HepG2 (cell line): Measurements from ENCODE around the gene KLKB1. TPM values are rescaled to one million over a fixed set of nuclear protein-coding genes. Genes with fewer than 3 reads are reported as not detected.

Experiments
- CREB1 ChIP-seq, 2 experiments: fragments of 450-650 bp in 1 of 2; IDR thresholded peaks; 2 replicates each; pipeline ENCODE4 v1.6.1; 2016 to 2017; ENCODE audit warnings: control low read depth in 1 of 2, mild to moderate bottlenecking in 1 of 2, missing compliant biosample characterization in 1 of 2, missing genetic modification characterization in 1 of 2
- FOXA1 ChIP-seq, 2 experiments: fragments of 450-650 bp in 1 of 2; sonication (generic) in 1 of 2; formaldehyde crosslinking in 1 of 2; IDR thresholded peaks; 2 replicates each; pipeline versions ENCODE4 v1.4.0 to v1.6.1; 2016 to 2020; ENCODE audit warnings: missing genetic modification reagents in 1 of 2
- HNF4G ChIP-seq, 2 experiments: sonication (generic) in 1 of 2; formaldehyde crosslinking in 1 of 2; IDR thresholded peaks; 2 replicates each; pipeline versions ENCODE4 v1.4.0 to v1.6.1; 2011 to 2020; ENCODE audit warnings: borderline replicate concordance in 2 of 2, low read depth in 2 of 2, mild to moderate bottlenecking in 2 of 2, low read length in 1 of 2, missing genetic modification reagents in 1 of 2, moderate library complexity in 1 of 2
- KLF11 ChIP-seq: IDR thresholded peaks from 2 replicates; pipeline ENCODE4 v1.6.1; 2016; ENCODE audit warnings: missing compliant biosample characterization
- KLF9 ChIP-seq: IDR thresholded peaks from 2 replicates; pipeline ENCODE4 v1.6.1; 2016; ENCODE audit warnings: low read depth
- NFE2L2 ChIP-seq: fragments of 150-350 bp; IDR thresholded peaks from 2 replicates; pipeline ENCODE4 v1.6.1; 2014; ENCODE audit warnings: low read length
- NFYB ChIP-seq: sonication (generic); formaldehyde crosslinking; IDR thresholded peaks from 2 replicates; pipeline ENCODE4 v1.4.0; 2020; ENCODE audit warnings: missing genetic modification reagents
- NR3C1 ChIP-seq: sonication (generic); formaldehyde crosslinking; IDR thresholded peaks from 2 replicates; pipeline ENCODE4 v1.4.0; 2020; ENCODE audit warnings: missing genetic modification reagents
- POGZ ChIP-seq: sonication (generic); formaldehyde crosslinking; IDR thresholded peaks from 2 replicates; pipeline ENCODE4 v1.4.0; 2020; ENCODE audit warnings: mild to moderate bottlenecking, missing genetic modification reagents
- RARA ChIP-seq: IDR thresholded peaks from 2 replicates; pipeline ENCODE4 v1.6.1; 2016; ENCODE audit warnings: missing genetic modification reagents, missing compliant biosample characterization
- YEATS4 ChIP-seq: sonication (generic); formaldehyde crosslinking; IDR thresholded peaks from 2 replicates; pipeline ENCODE4 v1.4.0; 2020; ENCODE audit warnings: missing genetic modification reagents, borderline replicate concordance
- ZNF124 ChIP-seq: sonication (generic); formaldehyde crosslinking; IDR thresholded peaks from 2 replicates; pipeline ENCODE4 v1.4.0; 2020; ENCODE audit warnings: missing genetic modification reagents
- ZNF557 ChIP-seq: sonication (generic); formaldehyde crosslinking; IDR thresholded peaks from 2 replicates; pipeline ENCODE4 v1.4.0; 2020; ENCODE audit warnings: missing genetic modification reagents
- ZNF619 ChIP-seq: sonication (generic); formaldehyde crosslinking; IDR thresholded peaks from 2 replicates; pipeline ENCODE4 v1.4.0; 2020; ENCODE audit warnings: mild to moderate bottlenecking, missing genetic modification reagents
- ZNF652 ChIP-seq: IDR thresholded peaks from 2 replicates; pipeline ENCODE4 v1.6.1; 2016; ENCODE audit warnings: low read depth, borderline replicate concordance
- ZNF775 ChIP-seq: sonication (generic); formaldehyde crosslinking; IDR thresholded peaks from 2 replicates; pipeline ENCODE4 v1.4.0; 2020; ENCODE audit warnings: missing genetic modification reagents, mild to moderate bottlenecking, moderate library complexity, borderline replicate concordance
- ZNF782 ChIP-seq: sonication (generic); formaldehyde crosslinking; IDR thresholded peaks from 2 replicates; pipeline ENCODE4 v1.4.0; 2020; ENCODE audit warnings: missing genetic modification reagents, mild to moderate bottlenecking, borderline replicate concordance
- polyA plus RNA-seq, 8 experiments: library from polyadenylated mRNA; depleted of rRNA in 3 of 8; stranded (reverse) in 7 of 8; unstranded in 1 of 8; fragments of >200 nt; fragmentation: Illumina TruSeq in 4 of 8; extraction: Trizol in 4 of 8; gene quantifications; 2 replicates each; pipeline versions ENCODE4 v1.2.1 to v1.2.3, GENCODE V29; 2011 to 2016; ENCODE audit warnings: low read depth in 4 of 8, missing spikeins in 1 of 8, mixed read lengths in 1 of 8; ENCODE audit not compliant: insufficient read depth in 1 of 8
- total RNA-seq, 5 experiments: library from RNA; depleted of rRNA; stranded (reverse); fragments of >200 nt; fragmentation: Illumina TruSeq; extraction: Trizol; gene quantifications; 2 replicates each; pipeline ENCODE4 v1.2.3, GENCODE V29; 2016; ENCODE audit warnings: low read depth in 1 of 5
- TF ChIP-seq, protein P1 (sequence below): sonication (generic); formaldehyde crosslinking; IDR thresholded peaks from 2 replicates; pipeline ENCODE4 v1.4.0; 2020; ENCODE audit warnings: missing genetic modification reagents
- TF ChIP-seq, protein P2 (sequence below): sonication (generic); formaldehyde crosslinking; conservative IDR thresholded peaks from 2 replicates; pipeline ENCODE4 v1.4.0; 2020; ENCODE audit warnings: mild to moderate bottlenecking, missing genetic modification reagents, moderate library complexity
- TF ChIP-seq, protein P3 (sequence below): IDR thresholded peaks from 2 replicates; pipeline ENCODE4 v1.6.1; 2012; ENCODE audit warnings: inconsistent platforms
- TF ChIP-seq, protein P4 (sequence below): sonication (generic); formaldehyde crosslinking; IDR thresholded peaks from 2 replicates; pipeline ENCODE4 v1.9.0; 2021; ENCODE audit warnings: missing genetic modification reagents, borderline replicate concordance

The KLKB1 gene
- total and polyA plus RNA-seq, 2 of the 13 experiments (the other 11 are each of a cell fraction or from before 2014, with no cell fraction given) = 0.26 to 0.49 TPM

DNA sequence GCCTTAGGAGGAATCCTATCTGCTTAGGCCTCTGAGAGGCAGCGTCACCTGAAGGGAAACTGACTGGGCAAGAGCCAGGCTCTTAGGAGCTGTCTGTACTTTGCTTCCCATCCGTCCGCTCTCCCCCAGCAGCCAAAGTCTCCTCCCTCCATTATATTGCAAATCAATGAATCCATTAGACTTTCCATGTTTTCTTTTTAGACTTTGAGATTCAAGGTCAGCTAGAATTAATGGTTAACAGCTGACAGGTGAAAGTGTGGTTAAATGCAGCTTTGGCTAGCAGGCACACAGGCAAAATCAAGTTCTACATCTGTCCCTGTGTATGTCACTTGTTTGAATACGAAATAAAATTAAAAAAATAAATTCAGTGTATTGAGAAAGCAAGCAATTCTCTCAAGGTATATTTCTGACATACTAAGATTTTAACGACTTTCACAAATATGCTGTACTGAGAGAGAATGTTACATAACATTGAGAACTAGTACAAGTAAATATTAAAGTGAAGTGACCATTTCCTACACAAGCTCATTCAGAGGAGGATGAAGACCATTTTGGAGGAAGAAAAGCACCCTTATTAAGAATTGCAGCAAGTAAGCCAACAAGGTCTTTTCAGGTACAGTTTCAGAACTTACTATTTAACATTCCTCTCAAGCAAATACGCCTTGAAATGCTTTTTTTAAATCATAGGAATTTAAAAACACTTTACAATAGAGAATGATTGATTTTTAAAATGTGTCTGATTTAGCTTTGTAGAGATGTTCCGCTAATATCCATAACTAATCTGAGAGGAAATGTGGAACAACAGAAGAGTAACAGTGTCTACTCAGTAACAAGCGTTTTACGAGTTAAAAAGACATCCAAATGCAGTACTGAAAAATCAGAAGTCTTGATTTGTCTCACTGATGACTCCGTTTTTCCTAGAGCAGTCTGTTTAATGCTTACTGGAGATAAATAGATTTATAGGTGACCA lies 38.7 kb downstream of the KLKB1 start, which contains the start of gene F11 (continued):
- TF ChIP-seq ZNF124 (CRISPR knock-in tag) = peak; percentile 52; the same call in 1 of the 2 replicates
- TF ChIP-seq ZNF782 = no peak
- TF ChIP-seq, protein P1, sequence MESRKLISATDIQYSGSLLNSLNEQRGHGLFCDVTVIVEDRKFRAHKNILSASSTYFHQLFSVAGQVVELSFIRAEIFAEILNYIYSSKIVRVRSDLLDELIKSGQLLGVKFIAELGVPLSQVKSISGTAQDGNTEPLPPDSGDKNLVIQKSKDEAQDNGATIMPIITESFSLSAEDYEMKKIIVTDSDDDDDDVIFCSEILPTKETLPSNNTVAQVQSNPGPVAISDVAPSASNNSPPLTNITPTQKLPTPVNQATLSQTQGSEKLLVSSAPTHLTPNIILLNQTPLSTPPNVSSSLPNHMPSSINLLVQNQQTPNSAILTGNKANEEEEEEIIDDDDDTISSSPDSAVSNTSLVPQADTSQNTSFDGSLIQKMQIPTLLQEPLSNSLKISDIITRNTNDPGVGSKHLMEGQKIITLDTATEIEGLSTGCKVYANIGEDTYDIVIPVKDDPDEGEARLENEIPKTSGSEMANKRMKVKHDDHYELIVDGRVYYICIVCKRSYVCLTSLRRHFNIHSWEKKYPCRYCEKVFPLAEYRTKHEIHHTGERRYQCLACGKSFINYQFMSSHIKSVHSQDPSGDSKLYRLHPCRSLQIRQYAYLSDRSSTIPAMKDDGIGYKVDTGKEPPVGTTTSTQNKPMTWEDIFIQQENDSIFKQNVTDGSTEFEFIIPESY = no peak
- TF ChIP-seq, protein P2, sequence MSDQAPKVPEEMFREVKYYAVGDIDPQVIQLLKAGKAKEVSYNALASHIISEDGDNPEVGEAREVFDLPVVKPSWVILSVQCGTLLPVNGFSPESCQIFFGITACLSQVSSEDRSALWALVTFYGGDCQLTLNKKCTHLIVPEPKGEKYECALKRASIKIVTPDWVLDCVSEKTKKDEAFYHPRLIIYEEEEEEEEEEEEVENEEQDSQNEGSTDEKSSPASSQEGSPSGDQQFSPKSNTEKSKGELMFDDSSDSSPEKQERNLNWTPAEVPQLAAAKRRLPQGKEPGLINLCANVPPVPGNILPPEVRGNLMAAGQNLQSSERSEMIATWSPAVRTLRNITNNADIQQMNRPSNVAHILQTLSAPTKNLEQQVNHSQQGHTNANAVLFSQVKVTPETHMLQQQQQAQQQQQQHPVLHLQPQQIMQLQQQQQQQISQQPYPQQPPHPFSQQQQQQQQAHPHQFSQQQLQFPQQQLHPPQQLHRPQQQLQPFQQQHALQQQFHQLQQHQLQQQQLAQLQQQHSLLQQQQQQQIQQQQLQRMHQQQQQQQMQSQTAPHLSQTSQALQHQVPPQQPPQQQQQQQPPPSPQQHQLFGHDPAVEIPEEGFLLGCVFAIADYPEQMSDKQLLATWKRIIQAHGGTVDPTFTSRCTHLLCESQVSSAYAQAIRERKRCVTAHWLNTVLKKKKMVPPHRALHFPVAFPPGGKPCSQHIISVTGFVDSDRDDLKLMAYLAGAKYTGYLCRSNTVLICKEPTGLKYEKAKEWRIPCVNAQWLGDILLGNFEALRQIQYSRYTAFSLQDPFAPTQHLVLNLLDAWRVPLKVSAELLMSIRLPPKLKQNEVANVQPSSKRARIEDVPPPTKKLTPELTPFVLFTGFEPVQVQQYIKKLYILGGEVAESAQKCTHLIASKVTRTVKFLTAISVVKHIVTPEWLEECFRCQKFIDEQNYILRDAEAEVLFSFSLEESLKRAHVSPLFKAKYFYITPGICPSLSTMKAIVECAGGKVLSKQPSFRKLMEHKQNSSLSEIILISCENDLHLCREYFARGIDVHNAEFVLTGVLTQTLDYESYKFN = peak; percentile 97
- TF ChIP-seq ZNF619 = no peak
- no peak for TF ChIP-seq YEATS4 (CRISPR knock-in tag)
- no peak for TF ChIP-seq FOXA1 (IDR thresholded peaks at IDR 0.05)
- peak; percentile 27; the same call in 1 of the 2 replicates for TF ChIP-seq FOXA1 (CRISPR knock-in tag; IDR thresholded peaks at IDR 0.05)
- no peak for TF ChIP-seq NR3C1 (CRISPR knock-in tag)
- no peak for TF ChIP-seq ZNF557
- peak; percentile 49 for TF ChIP-seq POGZ (CRISPR knock-in tag)
- TF ChIP-seq, protein P3, sequence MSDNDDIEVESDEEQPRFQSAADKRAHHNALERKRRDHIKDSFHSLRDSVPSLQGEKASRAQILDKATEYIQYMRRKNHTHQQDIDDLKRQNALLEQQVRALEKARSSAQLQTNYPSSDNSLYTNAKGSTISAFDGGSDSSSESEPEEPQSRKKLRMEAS = peak; percentile 59
- TF ChIP-seq HNF4G (IDR thresholded peaks at IDR 0.05; ENCODE audit: borderline replicate concordance, low read depth, low read length) = peak; percentile 77
- no peak for TF ChIP-seq HNF4G (CRISPR knock-in tag; IDR thresholded peaks at IDR 0.05; ENCODE audit: borderline replicate concordance, low read depth)
- no peak for TF ChIP-seq NFYB (CRISPR knock-in tag)
- no peak for TF ChIP-seq NFE2L2
- TF ChIP-seq, protein P4, sequence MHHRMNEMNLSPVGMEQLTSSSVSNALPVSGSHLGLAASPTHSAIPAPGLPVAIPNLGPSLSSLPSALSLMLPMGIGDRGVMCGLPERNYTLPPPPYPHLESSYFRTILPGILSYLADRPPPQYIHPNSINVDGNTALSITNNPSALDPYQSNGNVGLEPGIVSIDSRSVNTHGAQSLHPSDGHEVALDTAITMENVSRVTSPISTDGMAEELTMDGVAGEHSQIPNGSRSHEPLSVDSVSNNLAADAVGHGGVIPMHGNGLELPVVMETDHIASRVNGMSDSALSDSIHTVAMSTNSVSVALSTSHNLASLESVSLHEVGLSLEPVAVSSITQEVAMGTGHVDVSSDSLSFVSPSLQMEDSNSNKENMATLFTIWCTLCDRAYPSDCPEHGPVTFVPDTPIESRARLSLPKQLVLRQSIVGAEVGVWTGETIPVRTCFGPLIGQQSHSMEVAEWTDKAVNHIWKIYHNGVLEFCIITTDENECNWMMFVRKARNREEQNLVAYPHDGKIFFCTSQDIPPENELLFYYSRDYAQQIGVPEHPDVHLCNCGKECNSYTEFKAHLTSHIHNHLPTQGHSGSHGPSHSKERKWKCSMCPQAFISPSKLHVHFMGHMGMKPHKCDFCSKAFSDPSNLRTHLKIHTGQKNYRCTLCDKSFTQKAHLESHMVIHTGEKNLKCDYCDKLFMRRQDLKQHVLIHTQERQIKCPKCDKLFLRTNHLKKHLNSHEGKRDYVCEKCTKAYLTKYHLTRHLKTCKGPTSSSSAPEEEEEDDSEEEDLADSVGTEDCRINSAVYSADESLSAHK = no peak
- peak; percentile 73; the same call in 1 of the 2 replicates for TF ChIP-seq ZNF652 (CRISPR knock-in tag)
- TF ChIP-seq ZNF775 (CRISPR knock-in tag) = no peak
- peak; percentile 69; the same call in 1 of the 2 replicates for TF ChIP-seq RARA
- no peak for TF ChIP-seq KLF9 (CRISPR knock-in tag)
- no peak for TF ChIP-seq KLF11 (CRISPR knock-in tag)
- no peak for TF ChIP-seq CREB1 (IDR thresholded peaks at IDR 0.05)
- TF ChIP-seq CREB1 (CRISPR knock-in tag; IDR thresholded peaks at IDR 0.05) = peak; percentile 71
